ENCODE measurements around the gene RIC1.
"Not testable (repeated sequence)": the region's sequence is repeated elsewhere in the genome, so short reads cannot be mapped to it uniquely, and the experiment has no call there.

RIC1 gene

DNA sequence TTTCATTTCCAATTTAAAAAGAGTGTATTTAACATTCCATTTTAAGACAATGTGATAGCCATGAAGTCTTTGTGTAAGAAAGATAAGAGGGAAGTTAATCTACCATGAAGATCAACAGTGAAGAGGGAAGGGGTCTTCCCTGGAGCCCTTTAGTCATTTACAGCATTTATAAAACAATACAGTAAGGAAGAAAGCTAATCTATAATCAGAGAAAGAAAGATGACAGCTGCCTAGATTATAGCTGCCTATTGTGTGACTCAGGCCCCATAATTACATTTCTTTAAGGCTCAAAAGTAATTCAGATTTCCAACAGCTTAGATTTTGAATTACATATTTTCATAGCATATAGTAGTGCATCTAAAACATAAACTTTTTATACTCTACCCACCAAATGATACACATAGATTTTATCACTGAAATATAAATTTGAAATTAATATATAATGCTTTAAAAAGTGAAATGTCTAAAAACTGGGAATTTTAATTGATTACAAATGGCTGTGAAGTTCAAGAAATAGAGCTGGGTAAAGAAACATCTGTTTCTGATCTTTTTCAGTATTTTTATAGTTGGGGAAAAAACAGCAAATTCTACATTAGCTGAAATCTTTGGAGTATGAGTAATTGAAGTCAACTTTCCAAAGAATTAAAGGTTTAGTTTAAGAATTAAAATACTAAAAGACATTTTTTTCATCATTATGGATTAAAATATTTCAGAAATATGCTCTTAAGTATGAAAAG lies 89.6 kb downstream of the RIC1 start:
- Histone ChIP-seq H3K9me3 (ENCODE audit: low read depth, low read length) (0 out of 2 replicates have a peak, but pooled peaks cover 6% of the 10 kb centered on the region), H3K27ac (peak overlapping the region; percentile 98), H3K9ac (ENCODE audit: insufficient read length) (peak overlapping the region; percentile 53), H3K4me3 (peak overlapping the region; percentile 45; the same call in 1 of the 2 replicates), H3K36me3 (ENCODE audit: insufficient read depth, low read length) (peaks cover 56% of the 10 kb centered on the region)
- TF ChIP-seq POLR2AphosphoS5 (IDR thresholded peaks at IDR 0.05; ENCODE audit: borderline replicate concordance, low read depth, low read length) (no peak), FOXP2 (optimal IDR thresholded peaks at IDR 0.05; ENCODE audit: control extremely low read depth, extremely low read length, insufficient read depth) (no peak), EZH2 (IDR thresholded peaks at IDR 0.05) (no peak)
- DNase-seq (ENCODE audit: low read depth, low spot score) = no peak

DNA sequence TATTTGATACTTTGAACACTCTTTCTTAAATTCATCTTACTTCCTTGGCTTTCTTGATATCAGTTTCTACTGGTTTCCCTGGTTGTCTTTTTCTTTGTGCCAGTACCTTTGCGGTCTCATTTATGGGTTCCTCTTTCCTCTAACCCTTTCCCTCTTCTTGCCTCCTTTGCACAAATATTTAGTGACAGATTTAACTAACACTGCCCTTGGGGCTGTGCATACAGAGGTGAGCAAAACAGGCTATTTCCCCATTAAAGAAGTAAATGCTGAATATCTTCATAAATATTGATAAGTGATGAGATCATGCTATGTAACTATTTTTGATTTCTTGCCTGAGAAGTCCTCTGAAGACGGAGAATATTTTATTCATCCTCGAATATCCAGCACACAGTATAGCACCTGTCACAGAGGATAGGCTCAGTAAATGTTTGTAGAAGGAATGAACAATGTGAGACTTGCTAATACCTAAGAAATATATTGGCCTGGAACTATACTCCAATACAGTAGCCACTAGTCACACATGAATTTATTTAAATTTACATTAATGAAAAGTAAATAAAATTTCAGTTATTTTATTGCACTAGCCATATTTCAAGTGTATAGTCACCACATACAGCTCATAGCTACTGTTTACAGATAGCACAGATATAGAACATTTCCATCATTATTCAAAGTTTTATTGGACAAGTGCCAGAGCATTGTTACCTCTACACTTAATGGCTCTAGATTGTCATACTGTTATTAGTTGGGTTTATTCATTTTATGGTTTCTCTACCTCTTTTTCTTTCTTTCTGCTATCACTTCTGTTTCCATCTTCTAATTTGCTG lies 90.4 kb downstream of the RIC1 start:
- peak overlapping the region; percentile 53 for H3K9ac ChIP-seq (ENCODE audit: insufficient read length)
- no peak for DNase-seq (ENCODE audit: low read depth, low spot score)
- H3K4me3 ChIP-seq = peak overlapping the region; percentile 71
- H3K36me3 ChIP-seq (ENCODE audit: insufficient read depth, low read length) = peaks cover 49% of the 10 kb centered on the region
- H3K27ac ChIP-seq = peak overlapping the region; percentile 98
- no peak for TF ChIP-seq FOXP2 (optimal IDR thresholded peaks at IDR 0.05; ENCODE audit: control extremely low read depth, extremely low read length, insufficient read depth)
- TF ChIP-seq EZH2 (IDR thresholded peaks at IDR 0.05) = no peak
- TF ChIP-seq POLR2AphosphoS5 (IDR thresholded peaks at IDR 0.05; ENCODE audit: borderline replicate concordance, low read depth, low read length) = no peak
- H3K9me3 ChIP-seq (ENCODE audit: low read depth, low read length) = 0 out of 2 replicates have a peak, but pooled peaks cover 6% of the 10 kb centered on the region

DNA sequence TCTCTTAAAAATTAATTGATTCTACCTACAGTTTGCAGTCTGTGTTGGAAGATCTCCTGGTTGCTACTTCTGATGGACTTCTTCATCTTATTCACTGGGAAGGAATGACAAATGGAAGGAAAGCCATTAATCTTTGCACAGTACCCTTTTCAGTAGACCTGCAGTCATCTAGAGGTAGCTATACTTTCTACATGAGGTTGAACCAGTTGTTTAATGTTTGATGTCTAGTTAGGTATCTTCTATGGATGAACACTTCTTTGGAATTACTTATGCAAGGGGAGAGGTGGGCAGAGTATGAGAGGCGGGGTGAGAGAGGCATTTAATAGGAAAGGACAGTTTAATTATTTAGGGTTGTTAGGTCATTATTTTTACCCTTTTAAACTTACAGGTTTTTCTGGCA lies 91.2 kb downstream of the RIC1 start:
- Histone ChIP-seq H3K9ac (ENCODE audit: insufficient read length) (no peak overlapping the region), H3K36me3 (ENCODE audit: insufficient read depth, low read length) (peaks cover 41% of the 10 kb centered on the region), H3K4me3 (peak overlapping the region; percentile 71; the same call in 1 of the 2 replicates), H3K9me3 (ENCODE audit: low read depth, low read length) (0 out of 2 replicates have a peak, but pooled peaks cover 6% of the 10 kb centered on the region), H3K27ac (peak overlapping the region; percentile 98)
- no peak for DNase-seq (ENCODE audit: low read depth, low spot score)
- TF ChIP-seq FOXP2 (optimal IDR thresholded peaks at IDR 0.05; ENCODE audit: control extremely low read depth, extremely low read length, insufficient read depth) = no peak
- no peak for TF ChIP-seq EZH2 (IDR thresholded peaks at IDR 0.05)
- TF ChIP-seq POLR2AphosphoS5 (IDR thresholded peaks at IDR 0.05; ENCODE audit: borderline replicate concordance, low read depth, low read length) = no peak

DNA sequence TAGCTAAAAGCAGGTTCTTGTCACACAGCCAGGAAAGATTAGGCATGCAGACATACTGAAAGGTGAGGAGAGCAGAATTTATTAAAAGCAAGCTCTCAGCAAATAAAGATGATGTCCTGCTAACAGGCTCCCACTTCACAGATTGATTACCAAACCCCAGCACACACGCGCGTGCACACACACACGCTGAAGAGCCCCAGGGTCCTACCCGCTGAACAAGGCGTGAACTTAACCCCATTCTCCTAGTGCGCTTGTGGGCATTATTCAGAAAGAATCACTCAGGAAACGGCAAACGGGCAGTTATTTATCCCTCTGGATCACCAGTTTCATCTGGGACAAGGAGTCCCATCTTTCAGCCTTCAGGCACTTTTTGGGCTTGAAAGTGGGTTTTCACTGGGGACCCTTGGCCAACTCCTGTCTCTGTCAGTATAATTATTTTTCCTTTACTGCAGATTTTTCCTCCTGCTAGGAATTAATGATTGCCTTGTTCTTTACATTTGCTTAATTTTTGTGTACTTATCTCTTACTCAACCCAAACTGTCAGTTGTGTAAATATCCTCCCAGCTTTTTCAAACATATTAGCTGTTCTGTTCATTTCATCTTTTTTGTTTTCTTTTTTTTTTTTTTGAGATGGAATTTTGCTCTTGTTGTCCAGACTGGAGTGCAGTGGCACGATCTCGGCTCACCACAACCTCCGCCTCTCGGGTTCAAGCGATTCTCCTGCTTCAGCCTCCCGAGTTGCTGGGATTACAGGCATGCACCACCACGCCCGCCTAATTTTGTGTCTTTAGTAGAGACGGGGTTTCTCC lies 92.6 kb downstream of the RIC1 start:
- no peak for TF ChIP-seq FOXP2 (optimal IDR thresholded peaks at IDR 0.05; ENCODE audit: control extremely low read depth, extremely low read length, insufficient read depth)
- TF ChIP-seq EZH2 (IDR thresholded peaks at IDR 0.05) = no peak
- no peak for TF ChIP-seq POLR2AphosphoS5 (IDR thresholded peaks at IDR 0.05; ENCODE audit: borderline replicate concordance, low read depth, low read length)
- Histone ChIP-seq H3K9me3 (ENCODE audit: low read depth, low read length) (0 out of 2 replicates have a peak, but pooled peaks cover 4% of the 10 kb centered on the region), H3K9ac (ENCODE audit: insufficient read length) (no peak overlapping the region), H3K27ac (no peak overlapping the region; the same call in 1 of the 2 replicates), H3K36me3 (ENCODE audit: insufficient read depth, low read length) (peaks cover 27% of the 10 kb centered on the region), H3K4me3 (no peak overlapping the region)
- no peak for DNase-seq (ENCODE audit: low read depth, low spot score)

DNA sequence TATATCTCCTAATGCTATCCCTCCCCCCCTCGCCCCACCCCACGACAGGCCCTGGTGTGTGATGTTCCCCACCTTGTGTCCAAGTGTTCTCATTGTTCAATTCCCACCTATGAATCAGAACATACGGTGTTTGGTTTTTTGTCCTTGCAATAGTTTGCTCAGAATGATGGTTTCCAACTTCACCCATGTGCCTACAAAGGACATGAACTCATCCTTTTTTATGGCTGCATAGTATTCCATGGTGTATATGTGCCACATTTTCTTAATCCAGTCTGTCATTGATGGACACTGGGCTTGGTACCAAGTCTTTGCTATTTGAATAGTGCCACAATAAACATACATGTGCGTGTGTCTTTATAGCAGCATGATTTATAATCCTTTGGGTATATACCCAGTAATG lies 93.8 kb downstream of the RIC1 start:
- peaks cover 25% of the 10 kb centered on the region for H3K36me3 ChIP-seq (ENCODE audit: insufficient read depth, low read length)
- H3K27ac ChIP-seq; H3K9ac ChIP-seq (ENCODE audit: insufficient read length); H3K4me3 ChIP-seq; H3K9me3 ChIP-seq (ENCODE audit: low read depth, low read length); DNase-seq (ENCODE audit: low read depth, low spot score): not testable (repeated sequence)

DNA sequence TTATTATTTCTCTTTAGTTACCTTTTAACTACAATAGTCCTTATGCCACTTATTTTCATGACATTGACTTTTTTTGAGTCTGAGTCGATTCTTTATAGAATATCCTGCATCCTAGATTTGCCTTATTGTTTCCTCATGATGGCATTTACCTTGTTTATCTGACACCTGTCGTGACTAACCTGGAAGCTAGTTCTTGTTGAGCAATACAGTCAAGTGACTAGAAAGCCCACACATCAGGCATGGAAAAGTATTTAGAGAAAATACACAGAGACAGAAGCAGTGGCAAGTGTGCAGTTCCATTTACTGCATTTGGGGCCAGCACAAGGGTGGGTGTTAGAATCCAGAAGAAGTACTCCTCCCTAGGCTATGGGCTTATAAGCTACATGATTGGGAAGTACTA lies 106.2 kb downstream of the RIC1 start:
- H3K4me3 ChIP-seq = no peak overlapping the region
- no peaks in the 10 kb centered on the region; the same call in 1 of the 2 replicates for H3K9me3 ChIP-seq (ENCODE audit: low read depth, low read length)
- no peak overlapping the region for H3K9ac ChIP-seq (ENCODE audit: insufficient read length)
- TF ChIP-seq EZH2 (IDR thresholded peaks at IDR 0.05) (no peak), FOXP2 (optimal IDR thresholded peaks at IDR 0.05; ENCODE audit: control extremely low read depth, extremely low read length, insufficient read depth) (no peak), POLR2AphosphoS5 (IDR thresholded peaks at IDR 0.05; ENCODE audit: borderline replicate concordance, low read depth, low read length) (no peak)
- H3K27ac ChIP-seq = no peak overlapping the region
- no peak for DNase-seq (ENCODE audit: low read depth, low spot score)
- H3K36me3 ChIP-seq (ENCODE audit: insufficient read depth, low read length) = peaks cover 51% of the 10 kb centered on the region

DNA sequence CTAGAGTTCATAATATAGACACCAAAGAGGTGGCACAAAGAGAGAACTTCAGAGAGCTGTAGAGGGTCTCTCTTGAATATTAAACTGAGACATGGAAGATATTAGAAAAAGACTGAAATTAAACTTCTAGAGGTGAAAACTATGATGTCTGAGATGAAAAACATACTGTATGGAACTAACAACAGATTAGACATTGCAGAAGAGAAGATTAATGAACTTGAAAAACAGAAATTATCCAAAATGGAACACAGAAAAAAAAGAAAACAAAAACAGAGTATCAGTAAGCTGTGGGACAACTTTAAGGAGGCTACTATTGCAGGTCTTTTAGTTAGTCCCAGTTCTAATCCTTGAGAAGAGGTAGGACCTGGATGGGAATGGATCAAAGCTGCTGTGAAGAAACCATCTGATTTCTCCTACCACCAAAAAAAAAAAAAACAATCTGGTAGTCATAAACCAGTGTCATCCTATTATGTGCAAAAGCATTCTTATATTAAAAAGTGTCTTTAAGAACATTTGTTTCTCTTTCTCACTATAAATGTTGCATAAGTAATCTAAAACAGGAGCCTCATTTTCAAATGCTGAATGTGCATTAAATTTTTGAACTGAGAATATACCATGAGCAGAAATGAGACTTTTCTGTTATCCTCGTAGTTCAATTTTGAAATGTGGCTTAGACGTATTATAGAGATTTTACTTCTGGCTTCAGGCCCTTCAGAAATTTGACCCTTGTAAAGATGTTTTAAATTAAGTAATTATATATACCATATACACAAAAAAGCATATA lies 107.8 kb downstream of the RIC1 start:
- Histone ChIP-seq H3K27ac (no peak overlapping the region), H3K9me3 (ENCODE audit: low read depth, low read length) (no peaks in the 10 kb centered on the region; the same call in 1 of the 2 replicates), H3K9ac (ENCODE audit: insufficient read length) (no peak overlapping the region), H3K36me3 (ENCODE audit: insufficient read depth, low read length) (peaks cover 51% of the 10 kb centered on the region), H3K4me3 (no peak overlapping the region)
- DNase-seq (ENCODE audit: low read depth, low spot score) = no peak
- no peak for TF ChIP-seq POLR2AphosphoS5 (IDR thresholded peaks at IDR 0.05; ENCODE audit: borderline replicate concordance, low read depth, low read length)
- no peak for TF ChIP-seq EZH2 (IDR thresholded peaks at IDR 0.05)
- no peak for TF ChIP-seq FOXP2 (optimal IDR thresholded peaks at IDR 0.05; ENCODE audit: control extremely low read depth, extremely low read length, insufficient read depth)
